HT-29 (cell line): Measurements from ENCODE around the gene MRGPRD. TPM values are rescaled to one million over a fixed set of nuclear protein-coding genes. Genes with fewer than 3 reads are reported as not detected.

Experiments
- DNase-seq: peaks from one replicate; pipeline ENCODE4 v3.0.0-alpha.2; 2015; ENCODE audit warnings: low spot score
- total RNA-seq: library from RNA; depleted of rRNA; stranded (reverse); fragments of >200 nt; shearing (Covaris generic); gene quantifications from 2 replicates; pipeline ENCODE4 v1.2.3, GENCODE V29; 2014; rRNA removed

Gene MRGPRD, protein sequence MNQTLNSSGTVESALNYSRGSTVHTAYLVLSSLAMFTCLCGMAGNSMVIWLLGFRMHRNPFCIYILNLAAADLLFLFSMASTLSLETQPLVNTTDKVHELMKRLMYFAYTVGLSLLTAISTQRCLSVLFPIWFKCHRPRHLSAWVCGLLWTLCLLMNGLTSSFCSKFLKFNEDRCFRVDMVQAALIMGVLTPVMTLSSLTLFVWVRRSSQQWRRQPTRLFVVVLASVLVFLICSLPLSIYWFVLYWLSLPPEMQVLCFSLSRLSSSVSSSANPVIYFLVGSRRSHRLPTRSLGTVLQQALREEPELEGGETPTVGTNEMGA
- not detected in 2 replicates for total RNA-seq

DNA sequence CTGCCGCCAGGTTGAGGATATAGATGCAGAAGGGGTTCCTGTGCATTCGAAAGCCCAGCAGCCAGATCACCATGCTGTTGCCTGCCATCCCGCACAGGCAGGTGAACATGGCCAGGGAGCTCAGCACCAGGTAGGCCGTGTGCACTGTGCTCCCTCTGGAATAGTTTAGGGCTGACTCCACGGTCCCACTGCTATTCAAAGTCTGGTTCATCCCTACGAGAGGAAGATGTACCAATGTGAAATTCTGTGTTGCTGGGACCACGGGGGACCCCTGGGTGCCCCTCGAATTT lies at the start of gene MRGPRD:
Gene MRGPRD, minus strand, starts transcription at position 211 of the 290 bp plus-strand sequence. Its CDS starts 0 bp downstream, at position 211.
- no peak for DNase-seq

DNA sequence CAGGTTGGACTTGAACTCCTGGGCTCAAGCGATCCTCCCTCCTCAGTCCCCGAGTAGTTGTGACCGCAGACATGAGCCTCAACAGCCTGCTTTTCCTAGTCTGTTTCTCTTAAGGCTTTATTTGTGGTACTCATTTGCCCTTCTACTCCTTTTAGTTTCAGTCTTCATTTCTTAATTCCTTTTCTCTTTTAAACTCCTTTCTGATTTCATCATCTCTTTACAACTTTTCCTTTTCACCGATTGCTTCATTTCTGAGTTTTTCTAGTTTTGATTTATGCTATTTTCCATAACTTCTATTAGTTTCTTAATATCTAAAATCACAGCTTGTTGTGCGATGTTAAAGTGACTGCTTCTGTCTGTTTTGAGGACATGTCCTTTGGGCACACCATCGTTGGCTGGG lies 49.5 kb upstream of the MRGPRD start:
- DNase-seq: no peak

DNA sequence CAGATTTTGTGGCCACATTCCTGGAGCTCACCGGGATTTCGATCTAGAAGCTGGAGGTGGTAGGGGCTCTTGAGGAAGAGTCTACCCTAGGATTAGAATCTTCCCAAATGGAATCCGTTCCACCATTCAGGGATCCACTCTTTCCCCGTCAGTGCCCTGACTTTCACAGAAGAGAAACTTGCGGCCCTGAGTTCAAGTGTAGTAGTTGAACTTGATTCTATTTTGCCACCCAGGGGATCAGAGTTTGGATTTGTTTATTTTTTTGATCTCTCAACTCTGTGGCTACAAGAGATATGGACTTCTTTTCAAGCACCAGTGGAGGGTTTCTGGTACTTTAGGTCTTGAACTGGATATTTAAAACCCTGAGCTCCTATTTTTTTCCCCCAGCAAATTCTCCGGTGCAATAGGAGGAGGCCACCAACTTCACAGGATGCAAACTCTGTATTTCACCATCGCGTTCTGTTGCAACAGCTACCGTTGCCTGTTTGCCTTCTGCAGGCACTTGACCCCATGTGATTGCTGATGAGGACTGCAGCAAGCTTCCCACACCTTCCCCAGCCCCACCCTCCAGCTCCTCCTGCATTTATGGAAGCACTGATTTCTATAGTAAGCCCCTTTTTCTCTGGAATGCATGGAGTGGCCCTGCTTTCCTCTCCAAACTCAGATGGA lies 47.1 kb upstream of the MRGPRD start:
- DNase-seq: no peak

DNA sequence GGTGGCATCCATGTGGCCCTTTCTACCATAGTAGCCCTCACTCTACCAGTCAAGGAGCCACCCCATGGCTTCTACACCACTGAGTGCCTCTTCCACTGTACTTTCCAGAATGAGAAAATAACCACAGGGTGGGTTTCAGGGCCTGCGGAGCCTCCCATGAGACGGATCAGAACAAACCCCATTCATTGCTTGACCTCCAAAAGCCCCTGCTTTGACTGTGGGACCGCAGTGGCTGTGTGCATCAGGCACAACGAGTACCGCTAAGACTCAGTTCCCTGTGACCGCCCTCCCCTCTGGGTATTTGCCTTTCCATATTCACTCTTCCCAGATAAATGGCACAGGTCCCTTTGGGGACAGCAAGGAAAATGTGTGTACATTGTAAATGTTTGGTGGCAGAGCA lies 43.7 kb upstream of the MRGPRD start:
- no peak for DNase-seq

DNA sequence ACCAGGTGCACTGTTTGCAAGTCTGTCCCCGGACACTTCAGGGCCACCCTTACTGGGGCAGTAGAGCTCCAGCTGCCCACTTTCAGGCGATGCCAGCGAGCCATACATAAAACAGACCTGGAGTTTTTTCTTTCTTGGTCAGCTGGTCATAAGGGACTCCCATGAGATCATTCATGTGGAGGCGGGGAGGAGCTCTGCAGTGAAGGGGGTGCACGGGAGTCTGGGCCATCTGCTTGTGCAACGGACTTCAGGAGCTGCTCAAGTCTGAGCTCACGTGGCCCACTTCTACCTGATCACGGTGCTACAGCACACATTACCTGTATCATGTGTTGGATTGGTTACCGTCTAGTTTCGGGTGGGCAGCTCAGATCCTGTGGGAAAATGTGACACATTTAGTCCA lies 41.5 kb upstream of the MRGPRD start:
- DNase-seq: no peak

DNA sequence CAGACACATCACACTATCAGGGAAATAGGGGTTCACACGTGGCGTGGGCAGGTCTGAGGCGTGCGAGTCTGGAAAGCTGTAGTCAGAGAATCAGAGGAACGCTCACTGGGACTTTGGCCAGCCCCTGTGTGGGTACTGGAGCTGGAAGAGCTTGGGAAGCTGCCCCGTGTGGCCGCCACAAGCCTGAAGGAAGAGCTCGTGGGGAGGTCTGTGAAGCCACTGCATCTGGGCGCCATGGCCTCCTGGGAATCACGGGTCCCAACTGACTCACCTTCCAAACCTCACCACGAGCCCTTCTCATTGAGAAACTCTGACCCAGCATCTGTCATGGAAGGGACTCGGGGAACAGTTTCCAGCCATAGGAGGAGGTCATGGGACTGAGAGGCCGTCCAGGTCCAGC lies 38.1 kb upstream of the MRGPRD start:
- DNase-seq: no peak

DNA sequence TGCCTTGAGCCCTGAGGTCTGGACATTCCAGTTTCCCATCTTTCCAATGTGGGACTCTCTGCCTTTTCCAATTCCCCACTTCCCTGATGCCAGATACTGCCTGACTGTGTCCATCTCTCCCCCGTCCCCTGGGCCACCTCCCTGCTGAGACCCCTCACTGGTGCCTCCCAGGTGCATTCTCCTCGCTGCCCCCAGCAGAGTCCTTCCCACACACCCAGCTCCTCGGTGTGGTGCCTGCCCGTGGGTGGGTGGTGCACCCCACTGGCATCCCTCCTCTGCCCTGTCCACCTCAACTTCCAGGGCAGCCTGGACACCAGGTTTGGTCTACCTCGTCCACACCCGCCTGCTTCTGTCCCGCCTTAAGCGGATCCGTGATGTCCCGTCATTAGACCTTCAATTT lies 37.2 kb upstream of the MRGPRD start:
- no peak for DNase-seq

DNA sequence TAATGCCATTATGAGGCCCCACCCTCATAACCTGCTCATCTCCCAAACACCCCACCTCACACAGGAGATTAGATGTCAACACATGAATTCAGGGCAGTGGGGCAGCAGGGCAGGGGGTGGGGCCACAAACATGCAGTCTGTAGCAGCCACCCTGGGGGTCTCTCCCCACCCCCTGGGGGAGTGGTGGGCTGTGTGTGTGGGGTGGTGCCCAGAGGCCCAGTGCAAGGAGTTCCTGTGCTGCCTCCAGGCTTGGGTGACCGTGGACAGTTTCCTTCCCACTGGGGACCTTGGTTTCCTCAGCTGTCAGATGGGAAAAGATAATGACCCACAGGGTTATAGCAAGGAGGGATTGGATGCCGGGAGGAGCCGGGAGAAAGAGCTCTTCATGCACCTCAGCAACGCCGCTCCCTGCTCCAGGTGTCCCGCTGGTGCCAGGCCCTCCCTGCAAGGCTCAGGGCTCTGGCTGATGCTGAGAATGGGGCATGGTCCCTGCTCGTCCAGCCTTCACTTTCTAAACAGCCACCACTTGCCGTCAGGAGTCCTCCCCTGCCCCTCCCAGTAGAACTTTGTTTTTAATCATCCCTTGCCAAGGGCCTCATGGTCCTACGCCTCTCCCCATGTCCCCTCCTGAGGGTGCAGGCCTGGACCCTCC lies 34.2 kb upstream of the MRGPRD start:
- DNase-seq: no peak

DNA sequence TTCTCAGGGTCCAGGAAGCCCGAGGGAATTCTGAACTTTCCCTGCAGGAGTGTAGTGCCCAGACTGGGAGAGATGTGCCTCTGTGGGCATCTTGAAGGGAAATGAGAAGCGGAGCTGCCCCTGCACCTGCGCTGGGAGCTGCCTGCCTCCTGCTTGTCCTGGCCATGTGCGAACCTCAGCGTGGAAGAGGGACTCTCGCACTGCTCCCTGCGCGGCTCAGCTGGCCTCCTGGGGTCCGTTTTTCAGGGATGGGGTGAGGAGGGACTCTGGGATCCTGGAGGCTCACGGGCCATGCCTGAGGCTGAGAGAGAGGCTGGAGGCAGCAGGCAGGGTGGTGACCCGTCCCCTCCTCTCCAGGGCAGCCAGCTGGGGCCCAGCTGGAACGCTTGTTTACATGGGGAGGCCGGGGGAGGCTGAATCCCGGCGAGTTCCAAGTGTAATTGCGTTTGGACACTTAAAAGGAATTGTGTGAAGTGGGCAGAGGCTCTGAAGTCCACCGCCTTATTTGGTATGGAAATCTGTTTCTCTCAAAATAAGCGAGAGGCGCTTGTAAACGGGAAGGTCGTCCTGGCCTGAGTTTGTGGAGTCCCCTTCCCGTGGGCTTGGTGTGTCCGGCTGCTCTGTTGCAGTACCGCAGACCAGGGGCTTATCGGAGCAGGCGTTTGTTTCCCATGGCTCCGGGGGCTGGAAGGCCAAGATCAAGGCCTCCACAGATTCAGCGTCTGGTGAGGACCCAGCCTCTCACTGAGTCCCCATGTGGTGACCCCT lies 33.5 kb upstream of the MRGPRD start:
- no peak for DNase-seq

DNA sequence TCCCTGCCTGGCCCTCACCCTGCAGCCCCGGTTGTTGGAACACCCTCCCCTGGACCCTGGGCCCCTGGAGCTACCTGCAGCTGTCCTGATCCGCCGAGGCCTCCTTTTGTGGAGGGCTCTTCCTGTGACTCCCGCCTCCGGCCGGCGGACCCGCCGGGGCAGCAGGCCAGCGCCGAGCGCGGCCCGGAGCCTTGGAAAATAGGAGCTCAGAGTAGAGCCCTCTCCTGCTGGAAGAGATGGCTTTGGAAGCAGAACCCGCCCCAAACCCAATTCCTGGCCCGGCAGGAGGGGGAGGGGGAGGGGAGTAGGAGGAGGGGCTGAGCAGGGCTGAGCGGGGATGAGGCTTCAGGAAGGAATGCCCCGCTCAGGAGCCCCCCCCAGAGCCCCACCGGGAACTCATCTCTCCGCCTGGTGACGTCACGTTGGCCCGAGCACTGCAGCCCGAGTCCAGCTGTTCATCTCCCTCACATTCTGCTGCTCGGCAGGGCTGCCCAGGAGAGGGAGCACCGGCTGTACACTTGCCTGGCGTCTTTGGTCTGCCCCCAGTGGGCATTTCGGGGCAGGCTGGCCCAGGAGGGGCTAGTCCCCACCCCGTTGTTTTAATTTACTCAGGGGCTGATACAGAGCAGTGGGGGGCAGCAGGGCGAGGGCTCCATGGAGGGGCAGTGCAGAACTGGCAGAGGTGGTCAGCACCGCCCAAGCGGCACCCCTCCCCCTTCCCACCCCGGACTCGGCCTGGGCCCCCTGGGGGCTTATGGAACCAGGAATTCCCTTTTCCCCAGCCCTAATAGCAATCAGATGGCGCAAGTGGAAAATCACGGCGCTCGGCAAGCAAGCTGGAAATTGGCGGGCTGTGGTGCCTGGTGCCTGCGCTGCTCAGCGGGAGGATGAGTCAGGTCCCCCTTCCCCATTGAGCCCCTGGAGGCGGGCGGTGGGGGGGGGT lies 32.5 kb upstream of the MRGPRD start, which contains the start of gene MRGPRF:
Gene MRGPRF, minus strand, starts transcription at position 238 of the 943 bp plus-strand sequence. CDS start 3,345 bp downstream, outside the sequence.
- no peak for DNase-seq

DNA sequence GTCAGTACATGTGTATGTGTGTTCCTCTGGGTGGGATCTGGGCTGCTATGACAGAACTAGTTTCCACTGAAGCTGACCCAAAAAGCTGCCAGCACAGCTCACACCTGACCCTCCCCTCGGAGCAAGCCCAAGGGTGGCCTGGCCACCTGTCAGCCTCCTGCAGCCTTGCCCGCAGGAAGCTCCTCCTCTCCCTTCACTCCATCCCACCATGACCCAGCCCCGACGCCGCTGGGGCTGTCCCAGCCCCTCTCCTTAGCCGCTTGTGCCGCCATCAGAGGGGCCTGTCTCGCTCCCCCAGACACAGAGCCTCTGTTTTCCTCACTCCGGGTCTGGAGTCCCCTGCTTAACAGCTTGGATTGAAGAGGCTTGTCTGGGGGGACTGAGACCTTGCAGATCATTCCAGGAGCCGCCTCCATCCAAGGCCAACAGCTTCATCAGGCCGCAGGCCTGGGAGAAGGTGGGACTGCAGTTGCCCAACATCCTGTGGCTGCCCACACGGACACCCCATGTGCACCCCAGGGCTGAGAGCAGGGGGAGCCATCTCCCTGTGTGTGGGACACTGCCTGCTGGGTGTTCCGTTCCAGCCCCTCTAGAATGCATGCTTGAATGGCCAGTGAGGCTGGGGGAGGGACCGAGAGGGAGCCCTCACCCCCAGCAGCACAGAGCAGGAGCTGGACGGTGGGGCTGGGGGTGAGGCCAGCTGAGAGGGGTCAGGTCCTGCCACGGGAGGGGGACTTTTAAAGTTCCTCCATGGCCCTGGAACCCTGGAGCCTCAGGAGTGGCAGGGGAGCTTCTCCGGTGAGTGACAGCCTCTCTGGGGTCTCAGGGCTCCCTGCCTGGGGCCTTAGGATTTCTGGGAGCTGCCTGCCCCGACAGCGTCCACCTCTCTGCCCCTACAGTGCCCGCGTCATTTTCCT lies 31.6 kb upstream of the MRGPRD start:
- no peak for DNase-seq

DNA sequence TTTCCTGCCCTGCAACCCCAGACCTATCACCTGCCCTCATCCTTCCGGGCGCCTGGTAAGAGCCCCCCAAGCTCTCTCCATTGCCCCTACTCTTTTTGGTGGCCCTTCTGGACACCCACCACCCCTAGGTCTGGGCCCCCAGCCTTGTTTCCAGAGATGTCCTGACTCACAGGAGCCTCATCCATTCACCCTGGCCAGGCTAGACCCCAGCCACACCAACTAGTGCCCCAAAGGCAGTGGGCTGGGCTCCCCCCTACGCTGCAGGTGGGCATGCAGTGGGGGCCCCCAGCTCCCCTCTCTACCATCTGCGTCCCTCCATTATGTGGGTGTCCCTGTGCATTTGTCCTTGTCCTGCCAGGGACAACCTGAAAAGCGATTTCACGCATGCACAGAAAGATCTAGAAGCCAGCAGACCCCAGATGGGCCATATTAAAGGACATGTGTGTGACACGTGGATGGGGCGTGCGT lies 30.9 kb upstream of the MRGPRD start:
- no peak for DNase-seq

DNA sequence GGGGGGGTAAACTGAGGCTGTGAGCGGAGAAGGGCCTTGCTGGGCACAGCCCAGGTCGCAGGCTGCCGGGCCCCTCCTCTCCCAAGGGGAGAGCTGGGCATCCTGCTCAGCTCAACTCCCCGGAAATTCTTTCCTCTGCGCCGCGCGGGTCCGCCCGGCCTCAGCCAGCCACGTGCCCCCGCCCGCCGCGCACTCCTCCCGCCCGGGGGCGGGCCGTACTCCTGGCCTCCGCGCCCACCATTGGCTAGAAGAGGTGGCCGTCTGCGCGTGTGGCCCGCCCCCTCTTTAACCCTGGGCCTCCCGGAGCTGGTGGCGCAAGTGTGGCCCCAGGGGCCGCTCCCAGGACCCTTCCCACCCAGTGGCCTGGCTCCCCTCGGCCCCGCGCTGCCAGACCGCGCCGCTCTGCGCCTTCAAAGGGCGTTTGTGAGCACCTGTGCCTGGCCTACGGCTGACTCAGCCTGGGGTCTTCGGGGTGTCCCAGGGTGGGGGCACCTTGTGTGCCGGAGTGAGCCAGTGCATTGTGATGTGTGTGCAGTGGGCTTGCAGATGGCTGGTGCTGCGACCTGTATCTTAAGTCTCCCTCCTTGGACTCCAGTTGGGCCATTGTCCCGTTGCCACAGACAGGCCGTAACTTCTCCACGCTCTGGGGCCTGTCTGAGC lies 30.3 kb upstream of the MRGPRD start:
- peak; percentile 81 for DNase-seq

DNA sequence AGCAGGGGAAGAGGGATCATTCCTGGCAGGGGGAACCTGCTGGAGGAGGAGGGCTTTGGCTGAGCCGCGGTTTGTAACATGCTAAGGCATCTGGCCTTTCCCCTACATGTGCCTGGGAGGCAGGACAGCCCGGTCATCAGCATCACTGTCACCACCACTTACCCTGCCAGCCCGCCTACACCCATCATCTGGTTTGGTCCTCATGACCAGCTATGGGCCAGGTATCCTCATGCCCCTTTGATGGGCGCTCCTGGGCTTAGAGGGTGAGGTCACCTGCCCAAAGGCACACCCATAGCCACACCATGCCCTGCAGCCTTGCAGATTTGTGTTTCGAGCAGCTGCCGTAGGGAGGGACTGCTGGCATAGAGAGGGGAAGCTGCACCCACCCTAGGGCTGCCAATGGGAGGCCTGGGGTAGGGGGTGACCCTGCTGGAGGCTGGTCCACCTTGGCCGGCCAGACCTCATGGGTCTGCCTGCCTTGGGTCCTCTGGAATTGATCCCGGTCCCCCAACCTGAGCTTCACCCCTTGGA lies 29.6 kb upstream of the MRGPRD start:
- peak; percentile 32 for DNase-seq

DNA sequence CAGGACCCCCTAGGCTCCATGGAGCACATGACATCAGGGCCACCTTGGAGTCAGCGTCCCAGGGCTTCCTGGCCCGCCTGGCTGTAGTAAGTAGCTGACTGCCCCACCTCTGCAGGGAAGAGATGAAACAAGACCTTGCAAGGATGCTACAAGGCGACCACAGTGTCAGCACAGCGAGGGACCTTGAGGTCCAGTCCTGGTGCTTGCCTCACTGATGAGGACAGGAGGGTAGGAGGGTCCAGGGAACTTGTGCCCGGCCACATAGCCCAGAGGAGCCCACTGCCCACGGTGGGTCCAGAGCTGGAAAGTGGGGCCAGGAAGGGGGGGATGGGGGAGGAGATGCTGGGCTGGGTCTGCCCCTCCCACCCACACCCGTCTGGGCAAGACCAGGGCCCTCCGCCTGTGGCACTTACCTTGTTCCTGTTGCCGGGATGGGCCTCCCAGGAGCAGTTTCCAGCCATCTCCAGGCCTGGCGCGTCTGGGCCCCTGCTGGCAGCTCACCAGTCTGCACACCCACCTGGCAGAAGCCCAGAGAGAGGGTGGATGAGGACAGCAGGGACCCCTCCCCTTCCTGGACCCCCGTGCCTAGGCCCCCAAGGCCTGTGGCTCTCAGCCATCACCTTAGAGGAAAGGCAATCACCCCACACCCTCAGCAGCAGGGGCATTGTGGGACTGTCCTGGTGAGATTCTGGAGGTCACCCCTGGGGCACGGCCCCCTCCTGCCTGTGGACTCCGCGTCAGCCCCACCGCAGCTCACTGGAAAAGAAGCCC lies 28.8 kb upstream of the MRGPRD start:
- DNase-seq: no peak

DNA sequence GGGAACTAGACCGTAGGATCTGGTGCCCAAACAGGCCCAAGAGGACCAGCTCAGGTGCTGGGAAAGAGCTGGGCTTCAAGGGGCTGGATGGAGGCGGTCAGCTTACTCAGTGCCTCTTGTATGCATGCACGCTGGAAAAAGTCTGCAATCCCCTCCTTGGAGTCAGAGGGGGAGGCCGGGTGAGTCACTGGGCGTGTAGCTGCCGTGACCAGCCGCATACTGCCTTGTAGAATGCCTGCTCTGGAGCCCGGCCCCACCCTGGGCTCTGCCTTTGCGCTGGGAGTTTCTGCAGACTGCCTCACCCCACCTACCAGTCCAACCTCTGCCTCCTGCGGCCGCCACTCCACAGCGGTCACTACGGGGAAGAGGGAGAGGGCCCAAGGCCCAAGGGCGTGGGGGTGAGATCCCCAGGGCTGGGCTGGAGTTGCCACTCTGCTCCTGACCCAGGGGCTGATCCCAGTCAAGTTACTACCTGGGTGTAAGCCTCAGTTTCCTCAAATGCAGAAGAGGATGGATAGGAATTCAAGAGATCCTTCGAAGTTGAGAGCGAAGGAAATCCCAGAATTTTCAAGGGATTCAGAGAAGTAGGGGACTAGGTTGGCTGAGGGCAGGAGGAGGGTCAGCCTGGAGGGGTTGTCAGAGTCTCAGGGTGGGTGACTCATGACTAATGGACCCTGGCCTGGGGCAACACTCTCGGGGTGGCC lies 28.1 kb upstream of the MRGPRD start:
- DNase-seq: peak; percentile 83

DNA sequence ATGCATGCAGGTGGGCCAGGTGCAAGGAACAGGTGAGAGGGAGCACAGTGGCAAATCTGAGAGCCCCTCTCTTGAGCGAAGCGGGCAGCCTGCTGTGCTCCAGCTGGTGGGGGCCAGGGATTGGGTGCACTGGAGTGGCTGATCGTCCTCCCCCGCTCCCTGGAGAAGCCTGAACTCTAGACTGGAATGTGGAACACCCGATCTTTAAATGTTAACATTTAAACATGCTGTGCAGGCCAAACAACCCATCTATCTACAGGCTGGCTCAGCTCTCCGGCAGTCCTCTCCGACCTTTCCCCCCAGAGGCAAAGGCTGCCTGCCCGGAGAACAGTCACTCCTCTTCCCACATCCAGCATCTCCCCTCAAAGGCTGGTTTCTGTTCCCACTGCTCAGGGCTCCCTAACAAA lies 27.2 kb upstream of the MRGPRD start:
- no peak for DNase-seq
